Parathyroid adenoma (tissue), 2 donors: Measurements from ENCODE around the gene POLA2.

Experiments
- H2AFZ ChIP-seq: fragments of 300-600 bp; sonication (generic); one replicate; pipeline ENCODE4 v1.7.0; 2017; ENCODE audit warnings: antibody characterized with exemption, mild to moderate bottlenecking
- H3K27ac ChIP-seq: fragments of 300-600 bp; sonication (generic); one replicate; pipeline ENCODE4 v1.7.0; 2017
- H3K27me3 ChIP-seq: fragments of 300-600 bp; sonication (generic); one replicate; pipeline ENCODE4 v1.7.0; 2017; ENCODE audit warnings: low read length; ENCODE audit not compliant: control insufficient read depth, insufficient read depth
- H3K36me3 ChIP-seq: fragments of 300-600 bp; sonication (generic); one replicate; pipeline ENCODE4 v1.7.0; 2017; ENCODE audit warnings: low read length; ENCODE audit not compliant: control insufficient read depth, insufficient read depth
- H3K4me1 ChIP-seq: fragments of 300-600 bp; sonication (generic); one replicate; pipeline ENCODE4 v1.7.0; 2017; ENCODE audit warnings: control low read depth
- H3K4me2 ChIP-seq: fragments of 300-600 bp; sonication (generic); one replicate; pipeline ENCODE4 v1.7.0; 2017; ENCODE audit warnings: low read length
- H3K4me3 ChIP-seq: fragments of 300-600 bp; sonication (generic); one replicate; pipeline ENCODE4 v1.7.0; 2017; ENCODE audit warnings: low read depth, low read length
- H3K79me2 ChIP-seq: fragments of 300-600 bp; sonication (generic); one replicate; pipeline ENCODE4 v1.7.0; 2017; ENCODE audit warnings: control low read depth
- H3K9ac ChIP-seq: fragments of 300-600 bp; sonication (generic); one replicate; pipeline ENCODE4 v1.7.0; 2017; ENCODE audit warnings: mild to moderate bottlenecking
- H3K9me3 ChIP-seq: fragments of 300-600 bp; sonication (generic); one replicate; pipeline ENCODE4 v1.7.0; 2017; ENCODE audit warnings: low read length; ENCODE audit not compliant: control insufficient read depth
- CTCF ChIP-seq: fragments of 300-600 bp; sonication (generic); IDR thresholded peaks from one replicate; pipeline ENCODE4 v1.7.0; 2017; ENCODE audit warnings: antibody characterized with exemption, mild to moderate bottlenecking
- donor health status: primary hyperparathyroidism.

POLA2 gene

GRCh38 chr11:65279741-65280440 is 18.1 kb downstream of the POLA2 start:
- H3K79me2 ChIP-seq: no peaks in the 10 kb centered on the region
- H3K4me1 ChIP-seq: no peaks in the 10 kb centered on the region
- H2AFZ ChIP-seq: no peak overlapping the region
- TF ChIP-seq CTCF: no peak
- no peak overlapping the region for H3K27ac ChIP-seq
- H3K4me3 ChIP-seq: no peak overlapping the region
- H3K27me3 ChIP-seq: no peaks in the 10 kb centered on the region
- no peaks in the 10 kb centered on the region for H3K9me3 ChIP-seq
- H3K9ac ChIP-seq: no peak overlapping the region
- no peak overlapping the region for H3K4me2 ChIP-seq
- H3K36me3 ChIP-seq: no peaks in the 10 kb centered on the region

- Histone ChIP-seq H3K27me3 (no peaks in the 10 kb centered on the region), H3K4me1 (no peaks in the 10 kb centered on the region), H3K4me2 (no peak overlapping the region), H2AFZ (no peak overlapping the region), H3K27ac (no peak overlapping the region), H3K4me3 (no peak overlapping the region), H3K79me2 (no peaks in the 10 kb centered on the region), H3K36me3 (no peaks in the 10 kb centered on the region), H3K9me3 (no peaks in the 10 kb centered on the region), H3K9ac (no peak overlapping the region)
- no peak for TF ChIP-seq CTCF
Measured at GRCh38 chr11:65280646-65281045, 18.9 kb downstream of the POLA2 start.

- TF ChIP-seq CTCF: no peak
- H2AFZ ChIP-seq: no peak overlapping the region
- H3K9ac ChIP-seq: no peak overlapping the region
- H3K27ac ChIP-seq: no peak overlapping the region
- H3K4me3 ChIP-seq: no peak overlapping the region
- H3K4me1 ChIP-seq: no peaks in the 10 kb centered on the region
- H3K4me2 ChIP-seq: no peak overlapping the region
- H3K9me3 ChIP-seq: no peaks in the 10 kb centered on the region
- no peaks in the 10 kb centered on the region for H3K27me3 ChIP-seq
- no peaks in the 10 kb centered on the region for H3K36me3 ChIP-seq
- H3K79me2 ChIP-seq: no peaks in the 10 kb centered on the region
Measured at GRCh38 chr11:65286686-65287085, 24.9 kb downstream of the POLA2 start.

- no peaks in the 10 kb centered on the region for H3K4me1 ChIP-seq
- H3K79me2 ChIP-seq: no peaks in the 10 kb centered on the region
- no peak for TF ChIP-seq CTCF
- no peak overlapping the region for H3K4me2 ChIP-seq
- no peaks in the 10 kb centered on the region for H3K9me3 ChIP-seq
- no peak overlapping the region for H3K4me3 ChIP-seq
- no peaks in the 10 kb centered on the region for H3K27me3 ChIP-seq
- no peaks in the 10 kb centered on the region for H3K36me3 ChIP-seq
- no peak overlapping the region for H2AFZ ChIP-seq
- no peak overlapping the region for H3K9ac ChIP-seq
- no peak overlapping the region for H3K27ac ChIP-seq
Measured at GRCh38 chr11:65287601-65288000, 25.8 kb downstream of the POLA2 start.
